Body of pancreas (tissue), 4 donors: ENCODE results near the gene FOXS1. TPM values are rescaled to one million over a fixed set of nuclear protein-coding genes. Genes with fewer than 3 reads are reported as not detected.
A peak's percentile ranks its signal among the peaks of the same experiment; 100 is the strongest.

ENCODE experiments used
- ATAC-seq: fragments of 150-250 bp; one replicate; pipeline ENCODE4 v1.9.1; 2016
- DNase-seq, 4 donors: peaks; one replicate each; pipeline ENCODE4 v3.0.0-alpha.2; 2019
- H3K27ac ChIP-seq, 4 donors: fragments of 200-600 bp; sonication (generic); 1 replicate in 3 of 4; 2 replicates in 1 of 4; pipeline versions ENCODE4 v1.5.1 to v1.6.1; 2016 to 2019; ENCODE audit warnings: mild to moderate bottlenecking in 1 of 4, mixed read lengths in 1 of 4, moderate library complexity in 1 of 4
- H3K27me3 ChIP-seq, 2 donors: fragments of 200-600 bp; sonication (generic); one replicate each; pipeline ENCODE4 v1.6.0; 2016; ENCODE audit warnings: mild to moderate bottlenecking in 1 of 2
- H3K36me3 ChIP-seq, 2 donors: fragments of 200-600 bp; sonication (generic); replicated peaks in 1 of 2; 2 replicates each; pipeline ENCODE4 v1.5.1; 2016; ENCODE audit warnings: low read depth in 2 of 2; ENCODE audit not compliant: insufficient read depth in 1 of 2
- H3K4me1 ChIP-seq: fragments of 200-600 bp; sonication (generic); one replicate; pipeline ENCODE4 v1.6.0; 2016
- H3K4me3 ChIP-seq, 2 donors: fragments of 200-600 bp; sonication (generic); 1 replicate in 1 of 2; 2 replicates in 1 of 2; pipeline ENCODE4 v1.5.1; 2016 to 2019
- H3K9me3 ChIP-seq, 3 donors: fragments of 200-600 bp; sonication (generic); 1 replicate in 2 of 3; 2 replicates in 1 of 3; pipeline ENCODE4 v1.5.1; 2016
- CTCF ChIP-seq, 7 experiments: fragments of 450-650 bp in 4 of 7; fragments of 200-600 bp in 3 of 7; sonication (generic) in 3 of 7; IDR thresholded peaks; one replicate each; pipeline ENCODE4 v1.5.1; 2016 to 2019; ENCODE audit warnings: antibody characterized with exemption in 7 of 7
- POLR2A ChIP-seq, 3 donors: fragments of 450-650 bp; IDR thresholded peaks; one replicate each; pipeline ENCODE4 v1.6.1; 2016; ENCODE audit warnings: antibody characterized with exemption in 3 of 3, mild to moderate bottlenecking in 2 of 3
- WGBS, 2 donors: methylation state at CpG; one replicate each; pipeline ENCODE4 v1.1.5; 2017; 5-methylcytosine and 5-hydroxymethylcytosine counted together
- intact Hi-C: fragments of 100-400 bp; cut with DNase I; formaldehyde crosslinking; loops from one replicate; pipeline ENCODE4 v1.15.1; 2023
- total RNA-seq, 2 donors: library from RNA; depleted of rRNA; stranded (reverse); fragments of >200 nt; gene quantifications; one replicate each; pipeline ENCODE4 v1.1.0, GENCODE V29; 2016

FOXS1 gene
- total RNA-seq, 2 donors from 2014 or later = 3.0 TPM; not detected in 1

GRCh38 chr20:31835554-31835953 lies 9.8 kb downstream of the FOXS1 start:
- no peaks in the 10 kb centered on the region for H3K36me3 ChIP-seq
- intact Hi-C loops = no loop called here
- WGBS, 2 donors = 77 to 92% methylated on average over 9 of the region's 9 CpGs
- no peaks in the 10 kb centered on the region for H3K9me3 ChIP-seq
- H3K27ac ChIP-seq = no peak overlapping the region
- ATAC-seq (no peak), DNase-seq (no peak)
- H3K27me3 ChIP-seq = no peaks in the 10 kb centered on the region
- H3K4me1 ChIP-seq = peaks cover 6% of the 10 kb centered on the region
- no peak overlapping the region for H3K4me3 ChIP-seq
- TF ChIP-seq CTCF (IDR thresholded peaks at IDR 0.05) (no peak), POLR2A (IDR thresholded peaks at IDR 0.05) (no peak)

- TF ChIP-seq CTCF (IDR thresholded peaks at IDR 0.05) = no peak
- H3K9me3 ChIP-seq = no peaks in the 10 kb centered on the region
- H3K36me3 ChIP-seq = no peaks in the 10 kb centered on the region
- no peaks in the 10 kb centered on the region for H3K27me3 ChIP-seq
- DNase-seq (no peak), ATAC-seq (no peak)
- H3K4me1 ChIP-seq = peaks cover 6% of the 10 kb centered on the region
- H3K4me3 ChIP-seq = no peak overlapping the region
- WGBS, 2 donors = 73 to 81% methylated on average over 17 to 19 of the region's 20 CpGs
- intact Hi-C loops = no loop called here
- no peak overlapping the region for H3K27ac ChIP-seq
These were observed 11.4 kb downstream of the FOXS1 start for GRCh38 chr20:31833931-31834521.

- WGBS, 2 donors = 53 to 57% methylated on average over 14 of the region's 14 CpGs
- Histone ChIP-seq H3K27ac (no peak overlapping the region), H3K36me3 (no peaks in the 10 kb centered on the region), H3K9me3 (no peaks in the 10 kb centered on the region), H3K27me3 (no peaks in the 10 kb centered on the region), H3K4me3 (no peak overlapping the region), H3K4me1 (peaks cover 6% of the 10 kb centered on the region)
- DNase-seq (peak; percentile 46 to 74 (median 62)), ATAC-seq (no peak)
- intact Hi-C loops = no loop called here
- TF ChIP-seq CTCF (IDR thresholded peaks at IDR 0.05) (peak; percentile 56 to 73 (median 63)), POLR2A (IDR thresholded peaks at IDR 0.05) (no peak)
These were observed 12.1 kb downstream of the FOXS1 start for GRCh38 chr20:31833130-31833930.

- no peaks in the 10 kb centered on the region for H3K36me3 ChIP-seq
- TF ChIP-seq POLR2A (IDR thresholded peaks at IDR 0.05) (no peak), CTCF (IDR thresholded peaks at IDR 0.05) (no peak)
- ATAC-seq (no peak), DNase-seq (no peak)
- no peak overlapping the region for H3K4me3 ChIP-seq
- H3K27me3 ChIP-seq = no peaks in the 10 kb centered on the region
- no peaks in the 10 kb centered on the region for H3K9me3 ChIP-seq
- 88 to 93% methylated on average over 12 to 17 of the region's 17 CpGs for WGBS, 2 donors
- H3K4me1 ChIP-seq = peaks cover 6% of the 10 kb centered on the region
- intact Hi-C loops = no loop called here
- H3K27ac ChIP-seq = no peak overlapping the region
These were observed 13.6 kb downstream of the FOXS1 start for GRCh38 chr20:31831771-31832306.
